K562 (cell line): ENCODE measurements around the gene LPGAT1. TPM values are rescaled to one million over a fixed set of nuclear protein-coding genes. Genes with fewer than 3 reads are reported as not detected.

Source experiments
- CBFA2T2 ChIP-seq: fragments of 450-650 bp; conservative IDR thresholded peaks from 2 replicates; pipeline ENCODE4 v1.6.1; 2017; ENCODE audit warnings: mild to moderate bottlenecking
- DPF2 ChIP-seq: fragments of 450-650 bp; IDR thresholded peaks from 2 replicates; pipeline ENCODE4 v1.6.1; 2016
- ETV5 ChIP-seq: sonication (generic); formaldehyde crosslinking; IDR thresholded peaks from 2 replicates; pipeline ENCODE4 v1.4.0; 2020; ENCODE audit warnings: low read depth, mild to moderate bottlenecking, missing genetic modification reagents
- FOSL1 ChIP-seq: fragments of 200-800 bp; sonication (Bioruptor generic); conservative IDR thresholded peaks from 2 replicates; pipeline ENCODE4 v1.6.1; 2016; ENCODE audit warnings: missing genetic modification characterization, missing compliant biosample characterization
- FOXP1 ChIP-seq: sonication (generic); formaldehyde crosslinking; IDR thresholded peaks from 2 replicates; pipeline ENCODE4 v1.8.0; 2022; ENCODE audit warnings: mild to moderate bottlenecking, missing genetic modification reagents
- GATAD2B ChIP-seq: fragments of 450-650 bp; IDR thresholded peaks from 2 replicates; pipeline ENCODE4 v1.6.1; 2017; ENCODE audit warnings: mild to moderate bottlenecking, borderline replicate concordance
- MYC ChIP-seq, 2 experiments: fragments of 250-450 bp in 1 of 2; sonication (Bioruptor Pico) in 1 of 2; IDR thresholded peaks; 2 replicates each; pipeline versions ENCODE4 v1.5.1 to v1.6.1; 2012 to 2021; ENCODE audit warnings: low read depth in 2 of 2, borderline replicate concordance in 1 of 2, improper control_type of control experiment in 1 of 2, low read length in 1 of 2, mild to moderate bottlenecking in 1 of 2, moderate library complexity in 1 of 2
- NELFE ChIP-seq: IDR thresholded peaks from 2 replicates; pipeline ENCODE4 v1.6.1; 2011; ENCODE audit warnings: mild to moderate bottlenecking; ENCODE audit not compliant: insufficient read depth, insufficient read length
- NR2C1 ChIP-seq, 2 experiments: fragments of 450-650 bp; IDR thresholded peaks; 2 replicates each; pipeline ENCODE4 v1.6.1; 2017; ENCODE audit warnings: mild to moderate bottlenecking in 2 of 2, antibody characterized with exemption in 1 of 2, inconsistent platforms in 1 of 2, missing compliant biosample characterization in 1 of 2, missing genetic modification characterization in 1 of 2
- POLR2G ChIP-seq: fragments of 200-400 bp; formaldehyde crosslinking; IDR thresholded peaks from 2 replicates; pipeline ENCODE4 v1.6.1; 2017; ENCODE audit warnings: low read depth, mild to moderate bottlenecking, antibody characterized with exemption, low read length, moderate library complexity
- RBM34 ChIP-seq: fragments of 200-400 bp; formaldehyde crosslinking; IDR thresholded peaks from 2 replicates; pipeline ENCODE4 v1.6.1; 2018; ENCODE audit warnings: low read length, borderline replicate concordance; ENCODE audit not compliant: insufficient read depth
- SAFB ChIP-seq: fragments of 200-400 bp; formaldehyde crosslinking; IDR thresholded peaks from 2 replicates; pipeline ENCODE4 v1.6.1; 2017; ENCODE audit warnings: low read depth, low read length, borderline replicate concordance
- SIN3A ChIP-seq, 2 experiments: fragments of 150-350 bp in 1 of 2; IDR thresholded peaks; 2 replicates each; pipeline ENCODE4 v1.6.1; 2011 to 2016; ENCODE audit warnings: borderline replicate concordance in 2 of 2, low read depth in 2 of 2, low read length in 2 of 2, mild to moderate bottlenecking in 2 of 2, moderate library complexity in 2 of 2; ENCODE audit not compliant: control insufficient read depth in 1 of 2
- YY1 ChIP-seq, 3 experiments: IDR thresholded peaks; 2 replicates each; pipeline ENCODE4 v1.6.1; 2011; ENCODE audit warnings: low read length in 2 of 3, mild to moderate bottlenecking in 2 of 3, moderate library complexity in 2 of 3, borderline replicate concordance in 1 of 3, control low read depth in 1 of 3, low read depth in 1 of 3; ENCODE audit not compliant: insufficient read depth in 3 of 3, insufficient replicate concordance in 2 of 3, control insufficient read depth in 1 of 3, insufficient read length in 1 of 3; ENCODE audit errors: extremely low read depth in 1 of 3
- ZNF197 ChIP-seq: fragments of 200-800 bp; sonication (Bioruptor generic); IDR thresholded peaks from 2 replicates; pipeline ENCODE4 v1.6.1; 2016; ENCODE audit warnings: low read depth, missing genetic modification characterization, missing compliant biosample characterization
- ZNF324 ChIP-seq: fragments of 250-450 bp; sonication (Bioruptor Pico); IDR thresholded peaks from 2 replicates; pipeline ENCODE4 v1.4.0; 2020; ENCODE audit warnings: mild to moderate bottlenecking
- ZNF436 ChIP-seq: fragments of 250-450, 450-650 bp; sonication (Bioruptor Pico); formaldehyde crosslinking; IDR thresholded peaks from 2 replicates; pipeline ENCODE4 v1.7.0; 2020; ENCODE audit warnings: mild to moderate bottlenecking
- ZNF76 ChIP-seq: fragments of 250-450 bp; sonication (Bioruptor Pico); IDR thresholded peaks from 2 replicates; pipeline ENCODE4 v1.4.0; 2020; ENCODE audit warnings: mild to moderate bottlenecking, moderate library complexity, borderline replicate concordance
- polyA plus RNA-seq, 8 experiments: library from polyadenylated mRNA; depleted of rRNA in 4 of 8; stranded (reverse) in 5 of 8; unstranded in 3 of 8; fragments of >200 nt; fragmentation: Nextera tagmentation in 2 of 8; fragmentation: Illumina TruSeq in 1 of 8; extraction: Ambion mirVana in 2 of 8; extraction: Trizol in 1 of 8; gene quantifications; 2 replicates each; pipeline versions ENCODE4 v1.2.1 to v1.2.3, GENCODE V29; 2011 to 2014; ENCODE audit warnings: inconsistent platforms in 1 of 8, missing spikeins in 1 of 8
- total RNA-seq, 7 experiments: library from RNA; depleted of rRNA in 6 of 7; stranded (reverse); fragments of >200 nt in 6 of 7; fragmentation: Illumina TruSeq in 2 of 7; extraction: Trizol in 2 of 7; gene quantifications; 2 replicates each; pipeline versions ENCODE4 v1.2.1 to v1.2.3, GENCODE V29; 2011 to 2021; ENCODE audit warnings: low replicate concordance in 1 of 7
- TF ChIP-seq, protein P1 (sequence below): fragments of 250-450 bp; sonication (Bioruptor Pico); IDR thresholded peaks from 2 replicates; pipeline ENCODE4 v1.4.0; 2020; ENCODE audit warnings: mild to moderate bottlenecking, moderate library complexity
- TF ChIP-seq, protein P2 (sequence below): sonication (generic); formaldehyde crosslinking; IDR thresholded peaks from 2 replicates; pipeline ENCODE4 v1.8.0; 2022; ENCODE audit warnings: missing genetic modification reagents, mild to moderate bottlenecking, moderate library complexity, borderline replicate concordance

Gene LPGAT1
- total and polyA plus RNA-seq, 9 of the 15 experiments (the other 6 are each of a cell fraction or from before 2014, with no cell fraction given): 5.7 to 31.4 (median 16.3) TPM

GRCh38 chr1:211830328-211831142, at the start of gene LPGAT1 (continued):
- TF ChIP-seq, protein P1, sequence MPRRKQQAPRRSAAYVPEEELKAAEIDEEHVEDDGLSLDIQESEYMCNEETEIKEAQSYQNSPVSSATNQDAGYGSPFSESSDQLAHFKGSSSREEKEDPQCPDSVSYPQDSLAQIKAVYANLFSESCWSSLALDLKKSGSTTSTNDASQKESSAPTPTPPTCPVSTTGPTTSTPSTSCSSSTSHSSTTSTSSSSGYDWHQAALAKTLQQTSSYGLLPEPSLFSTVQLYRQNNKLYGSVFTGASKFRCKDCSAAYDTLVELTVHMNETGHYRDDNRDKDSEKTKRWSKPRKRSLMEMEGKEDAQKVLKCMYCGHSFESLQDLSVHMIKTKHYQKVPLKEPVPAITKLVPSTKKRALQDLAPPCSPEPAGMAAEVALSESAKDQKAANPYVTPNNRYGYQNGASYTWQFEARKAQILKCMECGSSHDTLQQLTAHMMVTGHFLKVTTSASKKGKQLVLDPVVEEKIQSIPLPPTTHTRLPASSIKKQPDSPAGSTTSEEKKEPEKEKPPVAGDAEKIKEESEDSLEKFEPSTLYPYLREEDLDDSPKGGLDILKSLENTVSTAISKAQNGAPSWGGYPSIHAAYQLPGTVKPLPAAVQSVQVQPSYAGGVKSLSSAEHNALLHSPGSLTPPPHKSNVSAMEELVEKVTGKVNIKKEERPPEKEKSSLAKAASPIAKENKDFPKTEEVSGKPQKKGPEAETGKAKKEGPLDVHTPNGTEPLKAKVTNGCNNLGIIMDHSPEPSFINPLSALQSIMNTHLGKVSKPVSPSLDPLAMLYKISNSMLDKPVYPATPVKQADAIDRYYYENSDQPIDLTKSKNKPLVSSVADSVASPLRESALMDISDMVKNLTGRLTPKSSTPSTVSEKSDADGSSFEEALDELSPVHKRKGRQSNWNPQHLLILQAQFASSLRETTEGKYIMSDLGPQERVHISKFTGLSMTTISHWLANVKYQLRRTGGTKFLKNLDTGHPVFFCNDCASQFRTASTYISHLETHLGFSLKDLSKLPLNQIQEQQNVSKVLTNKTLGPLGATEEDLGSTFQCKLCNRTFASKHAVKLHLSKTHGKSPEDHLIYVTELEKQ: no peak
- TF ChIP-seq FOSL1 (tag): peak; percentile 44; the same call in 1 of the 2 replicates
- no peak for TF ChIP-seq CBFA2T2
- TF ChIP-seq MYC (IDR thresholded peaks at IDR 0.05; ENCODE audit: low read depth, low read length): peak; percentile 47
- TF ChIP-seq MYC (CRISPR knock-in tag; IDR thresholded peaks at IDR 0.05; ENCODE audit: borderline replicate concordance, low read depth): no peak
- TF ChIP-seq NR2C1 (IDR thresholded peaks at IDR 0.05): no peak
- TF ChIP-seq NR2C1 (tag; IDR thresholded peaks at IDR 0.05): no peak
- peak in 2 of 3 experiments; percentile 26 to 65 for TF ChIP-seq YY1 (IDR thresholded peaks at IDR 0.05; ENCODE audit: borderline replicate concordance in 1 of 3, control insufficient read depth in 1 of 3, extremely low read depth in 1 of 3, insufficient read depth in 3 of 3, insufficient read length in 1 of 3, insufficient replicate concordance in 2 of 3, low read depth in 1 of 3, low read length in 2 of 3)
- peak; percentile 61; the same call in 1 of the 2 replicates for TF ChIP-seq GATAD2B
- TF ChIP-seq NELFE: no peak
- TF ChIP-seq ETV5 (CRISPR knock-in tag): 0 out of 2 replicates have a peak, but pooled peaks have one; percentile 29
- no peak for TF ChIP-seq ZNF197 (CRISPR knock-in tag)
- no peak for TF ChIP-seq ZNF436
- 0 out of 2 replicates have a peak, but pooled peaks have one; percentile 12 for TF ChIP-seq ZNF76 (CRISPR knock-in tag)
- 0 out of 2 replicates have a peak, but pooled peaks have one; percentile 17 for TF ChIP-seq DPF2
- TF ChIP-seq, protein P2, sequence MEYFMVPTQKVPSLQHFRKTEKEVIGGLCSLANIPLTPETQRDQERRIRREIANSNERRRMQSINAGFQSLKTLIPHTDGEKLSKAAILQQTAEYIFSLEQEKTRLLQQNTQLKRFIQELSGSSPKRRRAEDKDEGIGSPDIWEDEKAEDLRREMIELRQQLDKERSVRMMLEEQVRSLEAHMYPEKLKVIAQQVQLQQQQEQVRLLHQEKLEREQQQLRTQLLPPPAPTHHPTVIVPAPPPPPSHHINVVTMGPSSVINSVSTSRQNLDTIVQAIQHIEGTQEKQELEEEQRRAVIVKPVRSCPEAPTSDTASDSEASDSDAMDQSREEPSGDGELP: peak; percentile 62; the same call in 1 of the 2 replicates
- 0 out of 2 replicates have a peak, but pooled peaks have one; percentile 32 for TF ChIP-seq SAFB
- TF ChIP-seq POLR2G: peak; percentile 89
- peak in 1 of 2 experiments; percentile 47; a peak in 1 of 4 replicates for TF ChIP-seq SIN3A (IDR thresholded peaks at IDR 0.05; ENCODE audit: borderline replicate concordance in 2 of 2, control insufficient read depth in 1 of 2, low read depth in 2 of 2, low read length in 2 of 2)
- no peak for TF ChIP-seq RBM34
- TF ChIP-seq ZNF324: peak; percentile 57; the same call in 1 of the 2 replicates
- no peak for TF ChIP-seq FOXP1
